H1 (cell line): ENCODE results near the gene CDKL4. TPM values are rescaled to one million over a fixed set of nuclear protein-coding genes. Genes with fewer than 3 reads are reported as not detected.

ENCODE experiments used
- ATF2 ChIP-seq: IDR thresholded peaks from 2 replicates; pipeline ENCODE4 v1.6.1; 2012; ENCODE audit warnings: low read length, inconsistent platforms
- CHD1 ChIP-seq: IDR thresholded peaks from 2 replicates; pipeline ENCODE4 v1.6.1; 2012; ENCODE audit warnings: low read depth, low read length, improper control_type of control experiment
- CHD7 ChIP-seq: fragments of 300-600 bp; sonication (generic); IDR thresholded peaks from 2 replicates; pipeline ENCODE4 v1.7.1; 2012; ENCODE audit warnings: low read length, moderate library complexity, mild to moderate bottlenecking, inconsistent platforms; ENCODE audit not compliant: insufficient replicate concordance
- POLR2AphosphoS5 ChIP-seq: IDR thresholded peaks from 2 replicates; pipeline ENCODE4 v1.6.1; 2011; ENCODE audit warnings: low read depth, low read length
- polyA plus RNA-seq, 7 experiments: library from polyadenylated mRNA; depleted of rRNA in 3 of 7; stranded (reverse) in 5 of 7; unstranded in 2 of 7; fragments of >200 nt in 5 of 7; fragments of 200-250 nt in 2 of 7; gene quantifications; 1 replicate in 5 of 7; 2 replicates in 1 of 7; 4 replicates in 1 of 7; pipeline versions ENCODE4 v1.2.1 to v1.2.3, GENCODE V29; 2011 to 2013; ENCODE audit warnings: missing spikeins in 2 of 7, mixed read lengths in 2 of 7
- total RNA-seq: library from RNA; stranded (reverse); fragmentation: NEBNext Ultra II Directional; extraction: Animal tissue kit (Norgen Biotek cat#: 25700); gene quantifications from 2 replicates; pipeline ENCODE4 v1.2.1, GENCODE V29; 2021

The CDKL4 gene
- total and polyA plus RNA-seq, 2 of the 8 experiments (the other 6 are each of a cell fraction or from before 2014, with no cell fraction given): not detected

DNA sequence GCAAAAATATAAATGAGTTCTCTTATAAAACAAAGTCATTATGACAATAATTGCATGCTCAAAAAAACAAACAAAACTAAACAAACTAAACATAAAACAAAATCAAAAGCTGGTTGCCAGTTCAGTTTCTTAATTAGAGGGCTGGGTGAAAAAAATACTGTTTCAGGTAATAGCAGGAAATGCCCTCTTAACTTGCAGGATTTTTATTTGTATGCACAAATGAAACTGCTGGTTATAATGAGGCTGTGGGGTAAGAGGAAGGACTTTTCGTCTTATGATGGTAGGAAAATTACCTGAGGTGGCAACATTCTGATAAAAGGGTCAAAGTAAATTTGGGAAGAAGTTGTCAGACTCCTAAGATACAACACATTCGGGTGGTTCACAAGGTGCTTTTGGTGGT, 21.5 kb upstream of the CDKL4 start (continued):
- TF ChIP-seq ATF2 (no peak), CHD1 (no peak), CHD7 (no peak), POLR2AphosphoS5 (no peak)
- TF ChIP-seq, all 59 proteins: peak for 0
